Endodermal cell (in vitro differentiated cells): Measurements from ENCODE around the gene CD44. TPM values are rescaled to one million over a fixed set of nuclear protein-coding genes. Genes with fewer than 3 reads are reported as not detected.

Source experiments
- DNase-seq: peaks from one replicate; pipeline ENCODE4 v3.0.0-alpha.2; 2017
- H3K27ac ChIP-seq: 2 replicates; pipeline ENCODE4 v1.5.1; 2013; ENCODE audit warnings: mild to moderate bottlenecking, low read depth, low read length, moderate library complexity
- H3K27me3 ChIP-seq: 2 replicates; pipeline ENCODE4 v1.6.1; 2013; ENCODE audit warnings: mild to moderate bottlenecking, low read length, moderate library complexity; ENCODE audit not compliant: insufficient read depth, control insufficient read depth, poor library complexity, severe bottlenecking
- H3K36me3 ChIP-seq: 2 replicates; pipeline ENCODE4 v1.7.0; 2013; ENCODE audit warnings: mild to moderate bottlenecking, low read length, moderate library complexity; ENCODE audit not compliant: control insufficient read depth, insufficient read depth
- H3K4me1 ChIP-seq: one replicate; pipeline ENCODE4 v1.7.0; 2013; ENCODE audit warnings: low read length; ENCODE audit not compliant: control insufficient read depth, insufficient read depth
- H3K4me3 ChIP-seq: 2 replicates; pipeline ENCODE4 v1.5.1; 2013; ENCODE audit warnings: mild to moderate bottlenecking, low read length, moderate library complexity
- H3K9ac ChIP-seq: 2 replicates; pipeline ENCODE4 v1.6.1; 2013; ENCODE audit warnings: mild to moderate bottlenecking, low read length, moderate library complexity; ENCODE audit not compliant: poor library complexity, severe bottlenecking; ENCODE audit errors: extremely low read depth
- H3K9me3 ChIP-seq: 2 replicates; pipeline ENCODE4 v1.6.1; 2013; ENCODE audit warnings: mild to moderate bottlenecking, low read length, moderate library complexity; ENCODE audit not compliant: control insufficient read depth
- H3K27ac Mint-ChIP-seq: 2 replicates; pipeline ENCODE4 v1.8.0; 2020; ENCODE audit warnings: mixed read lengths
- H3K27me3 Mint-ChIP-seq: 2 replicates; pipeline ENCODE4 v1.8.0; 2021; ENCODE audit warnings: mild to moderate bottlenecking, mixed read lengths; ENCODE audit not compliant: insufficient read depth
- H3K36me3 Mint-ChIP-seq: 2 replicates; pipeline ENCODE4 v1.8.0; 2020; ENCODE audit warnings: low read depth, mixed read lengths
- H3K4me1 Mint-ChIP-seq: 2 replicates; pipeline ENCODE4 v1.8.0; 2020; ENCODE audit warnings: mixed read lengths
- H3K4me3 Mint-ChIP-seq: 2 replicates; pipeline ENCODE4 v1.8.0; 2020; ENCODE audit warnings: mild to moderate bottlenecking, moderate library complexity, mixed read lengths
- H3K9me3 Mint-ChIP-seq: 2 replicates; pipeline ENCODE4 v1.8.0; 2020; ENCODE audit warnings: mild to moderate bottlenecking, mixed read lengths
- WGBS, 2 experiments: methylation state at CpG; one replicate each; pipeline versions ENCODE4 v1.1.5 to v1.1.7; 2013; ENCODE audit warnings: missing lambda C conversion rate in 2 of 2, mixed read lengths in 1 of 2; ENCODE audit not compliant: insufficient coverage in 1 of 2, insufficient read length in 1 of 2; 5-methylcytosine and 5-hydroxymethylcytosine counted together
- total RNA-seq, 2 donors: library from RNA; stranded (reverse); fragmentation: NEBNext Ultra II Directional in 1 of 2; extraction: Animal tissue kit (Norgen Biotek cat#: 25700) in 1 of 2; gene quantifications; 2 replicates in 1 of 2; 3 replicates in 1 of 2; pipeline ENCODE4 v1.2.1, GENCODE V29; 2021
- TF ChIP-seq, protein P1 (sequence below): fragments of 200-600 bp; sonication (generic); conservative IDR thresholded peaks from 2 replicates; pipeline ENCODE4 v1.5.0; 2021; ENCODE audit warnings: antibody characterized with exemption, mild to moderate bottlenecking

CD44 gene
- total RNA-seq, 2 donors from 2014 or later = 1.2 to 4.6 TPM

- TF ChIP-seq, protein P1, sequence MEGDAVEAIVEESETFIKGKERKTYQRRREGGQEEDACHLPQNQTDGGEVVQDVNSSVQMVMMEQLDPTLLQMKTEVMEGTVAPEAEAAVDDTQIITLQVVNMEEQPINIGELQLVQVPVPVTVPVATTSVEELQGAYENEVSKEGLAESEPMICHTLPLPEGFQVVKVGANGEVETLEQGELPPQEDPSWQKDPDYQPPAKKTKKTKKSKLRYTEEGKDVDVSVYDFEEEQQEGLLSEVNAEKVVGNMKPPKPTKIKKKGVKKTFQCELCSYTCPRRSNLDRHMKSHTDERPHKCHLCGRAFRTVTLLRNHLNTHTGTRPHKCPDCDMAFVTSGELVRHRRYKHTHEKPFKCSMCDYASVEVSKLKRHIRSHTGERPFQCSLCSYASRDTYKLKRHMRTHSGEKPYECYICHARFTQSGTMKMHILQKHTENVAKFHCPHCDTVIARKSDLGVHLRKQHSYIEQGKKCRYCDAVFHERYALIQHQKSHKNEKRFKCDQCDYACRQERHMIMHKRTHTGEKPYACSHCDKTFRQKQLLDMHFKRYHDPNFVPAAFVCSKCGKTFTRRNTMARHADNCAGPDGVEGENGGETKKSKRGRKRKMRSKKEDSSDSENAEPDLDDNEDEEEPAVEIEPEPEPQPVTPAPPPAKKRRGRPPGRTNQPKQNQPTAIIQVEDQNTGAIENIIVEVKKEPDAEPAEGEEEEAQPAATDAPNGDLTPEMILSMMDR = no peak
- no peaks in the 10 kb centered on the region for H3K27me3 ChIP-seq
- no peak overlapping the region for H3K4me3 ChIP-seq
- no peaks in the 10 kb centered on the region for H3K4me1 ChIP-seq
- H3K36me3 ChIP-seq = no peaks in the 10 kb centered on the region
- H3K9me3 Mint-ChIP-seq = no peaks in the 10 kb centered on the region
- no peaks in the 10 kb centered on the region for H3K36me3 Mint-ChIP-seq
- peaks cover 9% of the 10 kb centered on the region for H3K27me3 Mint-ChIP-seq
- no peak overlapping the region for H3K4me3 Mint-ChIP-seq
- no peak overlapping the region for H3K27ac Mint-ChIP-seq
- peaks cover 2% of the 10 kb centered on the region for H3K4me1 Mint-ChIP-seq
- H3K27ac ChIP-seq = no peak overlapping the region
- 89 to 100% methylated on average over 2 of the region's 2 CpGs for WGBS, 2 experiments
- no peak for DNase-seq
- H3K9me3 ChIP-seq = no peaks in the 10 kb centered on the region
- no peak overlapping the region for H3K9ac ChIP-seq
These were observed 36.7 kb upstream of the CD44 start for GRCh38 chr11:35102267-35102666.

- Histone ChIP-seq H3K27me3 (no peaks in the 10 kb centered on the region), H3K27ac (no peak overlapping the region), H3K4me3 (no peak overlapping the region), H3K4me1 (no peaks in the 10 kb centered on the region), H3K9me3 (no peaks in the 10 kb centered on the region), H3K9ac (no peak overlapping the region), H3K36me3 (no peaks in the 10 kb centered on the region)
- WGBS, 2 experiments = 87 to 96% methylated on average over 5 to 6 of the region's 6 CpGs
- H3K27me3 Mint-ChIP-seq = peaks cover 9% of the 10 kb centered on the region
- no peaks in the 10 kb centered on the region for H3K4me1 Mint-ChIP-seq
- H3K27ac Mint-ChIP-seq = no peak overlapping the region
- no peak for DNase-seq
- no peaks in the 10 kb centered on the region for H3K36me3 Mint-ChIP-seq
- no peaks in the 10 kb centered on the region for H3K9me3 Mint-ChIP-seq
- no peak overlapping the region for H3K4me3 Mint-ChIP-seq
- TF ChIP-seq, protein P1 = no peak
These were observed 35.4 kb upstream of the CD44 start for GRCh38 chr11:35103366-35104208.

DNA sequence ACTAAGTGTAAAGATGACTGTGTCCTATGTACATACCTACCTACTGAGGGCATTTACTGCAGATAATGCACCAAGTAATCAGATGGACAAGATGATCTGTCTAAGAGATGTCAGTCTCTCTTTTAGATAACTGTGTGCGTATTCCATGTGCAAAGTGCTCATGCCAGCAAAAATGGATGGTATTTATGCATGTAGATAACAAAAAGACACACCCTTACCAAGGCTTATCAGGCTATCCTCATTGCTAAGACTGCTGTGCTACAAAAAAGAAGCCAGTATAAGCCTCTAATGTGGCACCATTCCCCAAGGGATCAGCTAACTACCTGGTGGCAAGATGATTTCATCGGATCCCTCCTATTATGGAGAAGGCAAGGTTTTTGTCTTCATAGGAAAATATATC is 34.3 kb upstream of the CD44 start:
- Histone ChIP-seq H3K4me3 (no peak overlapping the region), H3K27ac (no peak overlapping the region), H3K9me3 (peaks cover 8% of the 10 kb centered on the region), H3K9ac (no peak overlapping the region), H3K4me1 (no peaks in the 10 kb centered on the region), H3K36me3 (no peaks in the 10 kb centered on the region), H3K27me3 (no peaks in the 10 kb centered on the region)
- Mint-ChIP-seq H3K4me1 (no peaks in the 10 kb centered on the region), H3K36me3 (no peaks in the 10 kb centered on the region), H3K27ac (no peak overlapping the region), H3K4me3 (no peak overlapping the region), H3K9me3 (peaks cover 3% of the 10 kb centered on the region), H3K27me3 (peaks cover 9% of the 10 kb centered on the region)
- WGBS, 2 experiments = 88 to 94% methylated on average over 1 to 2 of the region's 2 CpGs
- DNase-seq = no peak
- TF ChIP-seq, protein P1 = no peak
